ENCODE measurements around the gene DYRK1A.

The DYRK1A gene

DNA sequence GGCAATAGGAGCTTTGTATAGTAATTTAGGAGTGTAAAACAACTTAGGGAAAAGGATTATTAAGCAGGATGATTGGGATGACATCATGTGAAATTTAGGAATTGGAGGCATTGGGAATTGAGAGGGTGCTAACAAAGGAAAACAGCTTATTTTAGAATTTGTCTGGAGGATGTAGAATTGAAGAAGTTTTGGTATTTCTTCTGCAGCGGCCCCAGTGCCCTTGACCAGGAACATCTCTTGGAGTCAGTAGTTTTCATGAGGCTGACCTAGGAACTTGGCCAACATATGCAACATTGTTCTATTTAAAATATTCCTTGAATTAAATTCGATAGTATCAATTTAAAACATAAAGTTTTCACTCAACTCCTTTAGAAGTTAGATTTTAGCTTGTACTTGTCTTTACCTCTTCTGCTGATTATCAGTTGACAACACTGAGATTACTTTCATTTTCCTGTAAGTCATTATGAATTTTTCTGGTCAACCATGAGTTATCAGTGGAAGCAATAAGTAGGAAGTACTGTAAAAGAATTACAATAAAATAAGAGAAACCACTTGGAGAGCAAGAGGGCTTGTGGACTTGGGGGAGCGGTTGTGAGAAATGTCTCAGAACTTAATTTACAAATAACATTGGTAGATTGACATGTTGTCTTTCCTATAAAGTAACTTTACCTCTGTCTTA lies 52.8 kb downstream of the DYRK1A start:
- no peak for DNase-seq

DNA sequence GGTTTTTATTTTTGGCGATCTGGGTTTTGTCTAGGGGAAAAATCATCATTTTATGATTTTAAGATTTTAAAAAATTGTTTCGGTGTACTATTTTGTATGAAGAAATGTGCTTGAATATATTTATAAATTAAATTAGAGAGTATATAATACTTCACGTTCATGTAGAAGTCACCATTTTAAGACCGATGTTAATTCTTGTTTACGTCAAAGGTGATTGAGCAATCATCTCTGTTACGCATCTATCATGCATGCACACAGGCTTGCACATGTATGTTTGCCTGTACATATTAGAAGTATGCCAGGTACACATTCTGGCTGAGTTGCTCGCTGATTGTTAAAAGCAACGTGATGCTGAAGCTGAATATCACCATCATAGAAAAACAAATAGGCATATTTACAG lies 54.7 kb downstream of the DYRK1A start:
- DNase-seq, result no peak

- no peak for DNase-seq
These were observed 55.8 kb downstream of the DYRK1A start for GRCh38 chr21:37422382-37422781.

- no peak for DNase-seq
These were observed 56.5 kb downstream of the DYRK1A start for GRCh38 chr21:37423103-37423502.

DNA sequence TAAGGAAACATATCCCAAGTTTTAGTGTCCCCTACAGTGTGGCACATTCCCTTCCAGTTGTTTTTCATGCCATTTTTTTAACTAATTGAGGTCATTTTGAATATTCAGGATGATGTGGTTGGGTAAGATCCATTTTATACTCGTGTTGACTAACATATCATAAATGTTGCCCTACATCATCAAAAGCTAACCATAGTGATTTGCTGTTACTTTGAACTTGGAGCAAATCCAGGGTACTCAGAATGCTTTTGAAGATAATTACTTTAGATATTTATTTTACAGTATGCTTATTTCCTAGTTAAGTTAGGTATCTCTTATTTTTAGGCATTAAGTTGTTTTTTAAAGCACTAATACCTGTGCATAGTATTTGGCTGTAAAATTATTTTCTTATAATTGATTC lies 57.8 kb downstream of the DYRK1A start:
- DNase-seq, result no peak

DNA sequence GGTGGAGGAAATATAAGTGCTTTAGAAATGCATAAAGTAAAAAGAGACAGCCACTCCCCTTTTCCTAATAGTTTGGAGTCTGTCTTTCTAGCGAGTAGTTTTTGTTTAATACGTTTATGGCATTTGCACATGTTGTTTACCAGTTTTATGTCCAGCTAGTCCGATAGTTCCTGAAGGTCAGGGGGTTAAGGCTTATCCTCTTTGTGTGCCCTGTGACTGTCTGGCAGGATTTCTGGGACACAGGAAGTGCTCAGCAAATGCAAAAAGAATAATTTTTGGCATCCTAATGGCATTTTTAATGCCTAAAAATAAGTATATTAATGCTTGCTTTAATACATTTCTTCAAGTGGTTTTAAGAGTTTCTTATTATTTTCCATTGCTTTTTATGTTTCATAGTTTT lies 58.4 kb downstream of the DYRK1A start:
- no peak for DNase-seq

GRCh38 chr21:37425684-37426083 lies 59.1 kb downstream of the DYRK1A start:
- DNase-seq, result no peak

GRCh38 chr21:37427221-37427620 lies 60.6 kb downstream of the DYRK1A start:
- DNase-seq, result no peak

- DNase-seq, result no peak
These were observed 62.8 kb downstream of the DYRK1A start for GRCh38 chr21:37429356-37429755.

DNA sequence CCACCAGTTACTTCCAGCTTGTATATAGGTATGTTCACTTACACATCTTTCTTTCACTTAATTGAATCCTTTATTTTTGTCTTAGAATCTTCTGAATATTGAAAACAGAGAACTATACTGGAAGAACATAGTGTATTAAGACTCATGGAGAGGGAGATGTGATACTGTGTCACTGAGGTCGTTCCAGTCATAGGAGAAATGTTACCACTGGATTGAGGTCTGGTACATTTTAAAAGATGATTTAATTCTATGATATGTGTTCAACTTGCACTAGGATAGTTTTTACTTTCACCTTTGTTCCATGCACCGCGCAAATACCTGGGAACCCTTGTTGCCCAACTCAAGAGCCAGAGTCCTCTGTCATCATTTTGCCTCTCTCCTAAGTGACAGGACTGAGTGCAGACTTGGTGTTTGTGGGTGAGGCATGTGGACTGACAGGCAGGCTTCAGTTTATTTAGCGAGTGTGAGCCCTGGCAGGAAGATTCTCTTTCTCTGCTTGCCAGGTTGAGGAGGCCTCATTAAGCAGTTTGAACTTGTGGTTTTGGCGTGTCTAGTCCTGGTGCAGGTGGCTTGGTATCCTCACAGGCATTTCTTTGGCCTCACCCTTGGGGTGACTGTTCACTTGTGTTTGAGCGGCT lies 63.7 kb downstream of the DYRK1A start:
- DNase-seq, result no peak

GRCh38 chr21:37431243-37431642 lies 64.7 kb downstream of the DYRK1A start:
- DNase-seq, result no peak

GRCh38 chr21:37432710-37433455 lies 66.3 kb downstream of the DYRK1A start:
- no peak for DNase-seq

DNA sequence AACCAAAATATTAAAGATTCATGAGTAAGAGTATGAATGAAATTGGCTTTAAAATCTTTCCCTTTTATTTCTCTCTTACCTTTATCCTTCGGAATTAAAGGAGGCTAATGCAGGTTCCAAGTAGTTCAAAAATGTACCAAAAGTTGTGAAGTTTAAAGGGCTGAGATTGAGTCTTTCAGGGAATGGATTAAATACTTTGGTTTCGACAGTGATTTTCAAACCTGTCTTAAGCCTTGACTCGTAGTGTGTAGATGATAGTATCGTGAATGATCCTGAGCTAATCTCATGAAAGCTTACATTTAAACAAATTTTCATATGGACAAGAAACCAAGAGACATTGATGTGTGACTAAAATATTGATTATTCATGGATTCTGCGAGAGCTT lies 66.9 kb downstream of the DYRK1A start:
- DNase-seq, result no peak

- no peak for DNase-seq
These were observed 68.5 kb downstream of the DYRK1A start for GRCh38 chr21:37435120-37435519.

- no peak for DNase-seq
These were observed 69.1 kb downstream of the DYRK1A start for GRCh38 chr21:37435711-37436110.

DNA sequence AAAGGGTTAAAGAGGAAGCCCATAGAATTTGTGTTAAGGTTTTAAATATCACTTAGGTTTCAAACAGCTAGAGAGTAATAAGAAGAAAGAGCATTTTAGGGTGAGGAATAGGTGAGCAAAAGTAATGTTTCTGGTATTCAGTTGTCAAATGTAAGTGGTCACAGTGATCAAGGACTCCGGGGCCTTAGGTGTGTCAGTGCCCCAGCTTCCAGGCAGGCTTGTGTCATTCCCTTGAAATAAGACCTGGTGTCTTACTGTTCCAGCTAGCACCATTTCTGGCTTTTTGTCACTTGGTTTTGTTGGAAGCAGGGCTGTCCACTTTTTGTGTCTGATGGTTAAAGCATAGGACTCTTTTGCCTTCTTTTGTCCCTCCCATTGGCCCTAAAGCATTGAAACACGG lies 69.6 kb downstream of the DYRK1A start:
- no peak for DNase-seq

- no peak for DNase-seq
These were observed 71.0 kb downstream of the DYRK1A start for GRCh38 chr21:37437376-37438080.

GRCh38 chr21:37443683-37444082 lies 77.1 kb downstream of the DYRK1A start:
- no peak for DNase-seq

- no peak for DNase-seq
These were observed 78.7 kb downstream of the DYRK1A start for GRCh38 chr21:37445228-37445627.

- DNase-seq, result no peak
These were observed 80.0 kb downstream of the DYRK1A start for GRCh38 chr21:37446552-37446951.

DNA sequence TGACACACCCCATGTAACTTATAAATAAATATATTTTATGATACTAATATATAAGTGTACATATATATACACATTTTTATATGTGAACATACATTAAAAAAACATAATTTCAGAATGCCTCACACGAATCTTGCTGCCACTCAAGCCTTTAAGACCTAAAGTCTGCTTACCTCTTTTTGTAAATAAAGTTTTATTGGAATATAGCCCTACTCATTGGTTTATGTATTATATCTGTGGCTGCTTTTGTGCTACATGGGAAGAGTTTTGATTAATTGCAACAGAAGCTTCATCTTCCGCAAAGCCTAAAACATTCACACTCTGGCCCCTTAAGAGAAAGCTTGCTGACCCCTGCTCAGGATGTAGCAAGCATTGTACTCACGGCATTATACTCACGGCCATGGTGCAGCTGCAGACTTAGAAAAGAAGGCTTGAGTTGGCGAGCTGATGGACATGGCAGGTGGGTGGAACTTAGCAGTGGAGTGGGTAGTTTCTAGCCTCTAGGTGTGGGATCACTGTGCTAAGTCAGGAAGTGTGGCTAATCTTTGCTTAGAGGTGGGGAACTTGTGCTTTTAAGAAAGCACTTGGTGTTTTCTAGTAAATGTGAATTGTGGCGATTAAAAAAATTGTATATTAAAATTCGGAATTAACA lies 80.8 kb downstream of the DYRK1A start:
- DNase-seq, result no peak

DNA sequence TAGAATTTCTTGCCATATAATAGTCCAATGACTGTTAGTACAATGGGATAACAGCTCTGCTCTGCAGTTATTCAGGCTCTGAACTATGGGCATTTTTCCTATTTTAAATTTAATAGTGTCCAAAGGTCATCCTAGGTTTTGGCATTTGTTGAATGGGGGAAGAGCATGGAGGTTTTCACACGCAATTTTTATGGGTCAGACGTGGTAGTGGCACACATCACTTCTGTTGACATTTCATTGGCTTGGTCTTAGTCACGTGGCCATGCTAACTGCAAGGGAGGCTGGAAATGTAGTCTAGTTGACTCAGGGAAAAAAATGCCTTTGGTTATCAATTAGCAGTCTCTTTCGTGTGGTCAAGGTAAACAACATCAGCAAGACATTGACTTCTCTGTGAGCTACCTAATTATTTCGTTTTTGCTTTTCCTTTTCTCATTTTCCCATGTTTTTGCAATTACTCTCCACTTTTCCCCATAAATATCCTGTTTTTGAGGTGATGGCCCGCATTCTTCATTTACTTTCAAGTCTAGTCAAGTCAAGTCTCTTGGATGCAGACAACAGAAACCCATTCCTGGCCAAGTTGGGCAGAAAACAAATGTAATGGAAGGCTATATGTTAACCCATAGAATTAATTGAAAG lies 82.8 kb downstream of the DYRK1A start:
- no peak for DNase-seq

All from 8988T (cell line).